Nephron progenitor cell (in vitro differentiated cells): ENCODE measurements around the gene NTHL1.

Experiments used
- DNase-seq: peaks from one replicate; pipeline ENCODE4 v3.0.0; 2021
- H3K27ac Mint-ChIP-seq: 2 replicates; pipeline ENCODE4 v1.8.0; 2021; ENCODE audit warnings: mild to moderate bottlenecking, moderate library complexity, mixed read lengths
- H3K27me3 Mint-ChIP-seq: 2 replicates; pipeline ENCODE4 v1.8.0; 2021; ENCODE audit warnings: mild to moderate bottlenecking, low read depth, mixed read lengths; ENCODE audit not compliant: poor library complexity
- H3K36me3 Mint-ChIP-seq: 2 replicates; pipeline ENCODE4 v1.8.0; 2021; ENCODE audit warnings: low read depth, mixed read lengths
- H3K4me1 Mint-ChIP-seq: 2 replicates; pipeline ENCODE4 v1.8.0; 2021; ENCODE audit warnings: mixed read lengths
- H3K4me3 Mint-ChIP-seq: 2 replicates; pipeline ENCODE4 v1.8.0; 2021; ENCODE audit warnings: mild to moderate bottlenecking, moderate library complexity, mixed read lengths
- H3K9me3 Mint-ChIP-seq: 2 replicates; pipeline ENCODE4 v1.8.0; 2021; ENCODE audit warnings: mild to moderate bottlenecking, moderate library complexity, mixed read lengths
- CTCF ChIP-seq: fragments of 200-600 bp; sonication (generic); IDR thresholded peaks from 2 replicates; pipeline ENCODE4 v1.5.0; 2021; ENCODE audit warnings: antibody characterized with exemption

NTHL1 gene

GRCh38 chr16:2054543-2055245 lies 7.1 kb upstream of the NTHL1 start:
- peaks cover 17% of the 10 kb centered on the region for H3K4me1 Mint-ChIP-seq
- H3K4me3 Mint-ChIP-seq, result no peak overlapping the region

GRCh38 chr16:2053897-2054296 lies 6.3 kb upstream of the NTHL1 start:
- TF ChIP-seq CTCF, result no peak
- DNase-seq, result no peak
- Mint-ChIP-seq H3K36me3 (peaks cover 11% of the 10 kb centered on the region), H3K4me3 (no peak overlapping the region), H3K27me3 (no peaks in the 10 kb centered on the region), H3K9me3 (no peaks in the 10 kb centered on the region), H3K4me1 (peaks cover 20% of the 10 kb centered on the region), H3K27ac (no peak overlapping the region)

More at GRCh38 chr16:2054543-2055245, 7.1 kb upstream of the NTHL1 start:
- H3K36me3 Mint-ChIP-seq, result peaks cover 11% of the 10 kb centered on the region
- TF ChIP-seq CTCF, result no peak
- H3K27me3 Mint-ChIP-seq, result no peaks in the 10 kb centered on the region
- no peak overlapping the region for H3K27ac Mint-ChIP-seq
- no peak for DNase-seq
- H3K9me3 Mint-ChIP-seq, result no peaks in the 10 kb centered on the region

GRCh38 chr16:2053211-2053610 lies 5.6 kb upstream of the NTHL1 start:
- peaks cover 20% of the 10 kb centered on the region for H3K4me1 Mint-ChIP-seq
- H3K27ac Mint-ChIP-seq, result no peak overlapping the region
- no peaks in the 10 kb centered on the region for H3K27me3 Mint-ChIP-seq
- no peak overlapping the region for H3K4me3 Mint-ChIP-seq
- no peaks in the 10 kb centered on the region for H3K9me3 Mint-ChIP-seq
- peaks cover 11% of the 10 kb centered on the region for H3K36me3 Mint-ChIP-seq
- no peak for TF ChIP-seq CTCF
- no peak for DNase-seq

- H3K9me3 Mint-ChIP-seq, result no peaks in the 10 kb centered on the region
- H3K4me3 Mint-ChIP-seq, result peak overlapping the region; percentile 93
Observed at GRCh38 chr16:2048116-2048543, 496 bp upstream of the NTHL1 start.

GRCh38 chr16:2046893-2047329 lies 723 bp downstream of the NTHL1 start:
- Mint-ChIP-seq H3K36me3 (peaks cover 13% of the 10 kb centered on the region), H3K9me3 (no peaks in the 10 kb centered on the region), H3K27me3 (peaks cover 3% of the 10 kb centered on the region), H3K27ac (no peak overlapping the region), H3K4me1 (peaks cover 32% of the 10 kb centered on the region), H3K4me3 (peak overlapping the region; percentile 92)
- DNase-seq, result no peak
- no peak for TF ChIP-seq CTCF

More at GRCh38 chr16:2048116-2048543, 496 bp upstream of the NTHL1 start:
- DNase-seq, result no peak
- no peak for TF ChIP-seq CTCF
- Mint-ChIP-seq H3K4me1 (peaks cover 27% of the 10 kb centered on the region), H3K27ac (no peak overlapping the region), H3K36me3 (peaks cover 15% of the 10 kb centered on the region), H3K27me3 (peaks cover 3% of the 10 kb centered on the region)
